ENCODE measurements around the gene MAP2K5. TPM values are rescaled to one million over a fixed set of nuclear protein-coding genes. Genes with fewer than 3 reads are reported as not detected.

Gene MAP2K5
- total RNA-seq, 1 donor from 2014 or later = 14.9 TPM

DNA sequence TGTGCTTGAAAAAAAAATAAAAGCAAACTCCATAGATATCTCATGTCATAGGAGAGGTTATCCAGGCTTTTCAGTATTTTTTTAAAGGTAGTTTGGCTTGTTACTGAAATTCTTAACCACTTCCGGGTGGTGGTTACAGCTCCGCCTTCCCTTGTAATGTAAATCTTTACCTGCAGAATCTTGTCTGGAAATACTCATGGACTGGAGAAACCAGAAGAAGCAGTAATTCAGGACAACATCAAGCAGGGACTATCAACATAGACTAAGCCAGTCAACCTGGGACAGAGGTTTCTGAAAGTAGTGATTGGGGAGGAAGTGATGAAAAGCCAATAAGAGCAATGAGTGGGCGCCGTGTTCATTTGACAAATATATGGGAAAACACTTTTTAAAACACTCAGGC is 203.9 kb downstream of the MAP2K5 start:
- DNase-seq (ENCODE audit: low spot score) = no peak

DNA sequence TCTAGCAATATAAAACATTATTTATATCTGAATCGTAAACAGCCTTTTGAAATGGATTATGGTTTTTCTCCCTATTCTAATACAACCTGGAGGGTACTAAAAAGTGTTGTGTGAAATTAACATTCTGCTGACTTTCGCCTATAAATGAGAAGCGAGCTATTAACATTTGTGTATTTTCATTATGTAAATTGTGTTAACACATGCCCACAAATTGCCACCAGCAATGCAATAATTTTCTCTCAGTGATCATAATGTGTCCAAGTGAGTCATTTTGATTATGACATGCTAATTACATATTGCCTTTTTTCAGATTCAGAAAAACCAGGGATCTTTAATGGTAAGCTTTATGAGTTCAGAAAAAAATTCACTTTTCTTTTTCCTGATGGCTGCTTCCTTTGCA is 205.4 kb downstream of the MAP2K5 start:
- no peak for DNase-seq (ENCODE audit: low spot score)

DNA sequence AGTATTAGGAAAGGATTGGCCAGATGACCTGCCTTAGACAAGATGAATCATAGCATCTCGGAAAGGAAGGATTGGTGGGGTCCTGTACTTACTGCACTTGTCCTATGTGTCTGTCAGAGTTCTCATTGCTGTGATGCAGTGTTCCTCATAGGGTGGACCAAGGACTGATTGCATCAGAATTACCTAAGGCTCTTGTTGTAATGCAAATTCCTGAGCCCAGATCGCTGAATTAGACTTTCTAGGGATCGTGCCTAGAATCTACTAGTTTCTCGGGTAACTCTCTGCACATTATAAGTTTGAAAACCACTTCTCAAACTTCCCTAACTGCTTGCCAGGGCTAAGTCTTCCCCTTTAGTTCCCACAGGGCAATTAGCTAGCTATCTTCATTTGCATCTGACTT is 207.9 kb downstream of the MAP2K5 start:
- no peak for DNase-seq (ENCODE audit: low spot score)

DNA sequence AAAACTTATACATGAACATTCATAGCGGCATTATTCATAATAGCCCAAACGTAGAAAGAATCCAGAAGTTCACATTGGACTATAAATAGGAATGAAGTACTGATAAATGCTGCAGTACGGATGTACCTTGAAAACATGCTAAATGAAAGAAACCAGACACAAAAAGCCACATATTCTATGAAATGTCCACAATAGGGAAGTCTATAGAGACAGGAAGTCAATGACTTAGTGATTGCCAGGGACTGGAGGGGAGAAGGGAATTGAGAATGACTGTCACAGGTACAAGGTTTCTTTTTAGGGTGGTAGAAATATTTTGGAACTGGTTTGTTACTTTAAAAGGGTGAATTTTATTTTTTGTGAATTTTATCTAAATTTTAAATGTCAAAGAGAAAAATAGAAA is 211.4 kb downstream of the MAP2K5 start:
- DNase-seq (ENCODE audit: low spot score) = no peak

DNA sequence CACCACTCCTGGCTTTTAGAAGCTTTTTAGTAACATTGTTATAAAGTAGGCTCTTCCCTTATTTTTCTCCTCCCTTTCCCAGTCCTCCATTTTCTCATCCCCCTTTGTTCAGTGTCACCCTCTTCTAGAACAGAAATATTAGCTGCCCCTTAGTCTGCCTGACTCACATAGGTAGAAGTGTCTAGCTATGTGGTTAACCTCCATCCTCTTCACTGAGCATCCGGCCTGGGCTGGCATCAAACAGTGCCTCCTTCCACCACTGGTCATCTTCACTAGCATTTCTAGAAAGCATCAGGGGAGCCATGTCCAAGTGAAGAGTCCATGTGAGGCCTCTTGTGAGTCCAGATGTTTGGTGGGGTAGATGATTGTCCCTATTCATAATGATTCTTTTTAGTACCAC is 212.8 kb downstream of the MAP2K5 start:
- no peak for DNase-seq (ENCODE audit: low spot score)

DNA sequence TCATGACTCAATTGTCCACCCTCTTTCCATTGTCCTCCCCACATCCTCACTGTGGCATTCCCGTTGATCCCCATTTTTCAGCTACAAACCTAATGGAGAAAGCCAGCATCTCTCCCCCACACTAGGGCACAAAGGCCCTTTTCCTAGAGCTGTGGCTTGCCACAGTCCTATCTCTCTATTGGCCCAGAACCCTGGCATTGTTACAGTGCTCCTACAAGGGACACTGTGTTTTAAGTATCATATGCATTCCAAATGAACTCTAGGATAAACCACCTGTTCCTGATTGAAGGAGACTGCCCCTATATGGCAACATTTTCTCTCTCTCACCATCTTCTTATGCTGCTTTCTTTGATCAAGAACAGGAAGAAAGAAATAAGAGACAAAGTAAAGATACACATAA is 213.4 kb downstream of the MAP2K5 start:
- DNase-seq (ENCODE audit: low spot score) = no peak

DNA sequence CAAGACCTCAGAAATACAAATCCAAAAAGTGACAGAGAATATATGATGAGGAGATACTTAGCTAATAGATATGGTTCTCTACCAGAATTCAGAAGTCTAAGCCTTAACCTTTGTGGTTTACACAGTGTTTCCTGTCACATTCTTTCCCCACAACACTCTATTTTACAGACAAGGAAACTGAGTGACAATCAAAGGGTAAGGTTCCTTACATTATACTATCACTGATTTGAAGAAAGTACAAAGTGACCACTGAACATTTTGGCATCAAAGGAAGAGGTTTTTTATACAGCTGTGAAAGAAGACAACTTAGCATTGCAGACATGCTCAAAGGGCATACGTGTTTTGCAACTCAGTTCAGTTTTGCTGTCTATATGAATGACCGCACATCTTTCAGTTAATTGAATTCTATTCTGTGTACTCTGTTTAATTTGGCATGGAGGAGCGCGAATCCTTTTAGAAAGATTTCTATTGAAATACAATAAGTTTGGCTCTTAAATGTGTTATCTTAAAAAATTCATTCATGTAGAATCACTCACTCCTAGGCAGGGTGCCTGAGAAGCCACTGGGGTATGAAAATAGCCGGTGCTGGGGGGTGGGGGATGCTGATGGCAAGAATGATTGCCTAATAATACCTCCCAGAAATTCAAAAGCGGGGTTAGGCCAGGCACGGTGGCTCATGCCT is 216.3 kb downstream of the MAP2K5 start:
- no peak for DNase-seq (ENCODE audit: low spot score)

DNA sequence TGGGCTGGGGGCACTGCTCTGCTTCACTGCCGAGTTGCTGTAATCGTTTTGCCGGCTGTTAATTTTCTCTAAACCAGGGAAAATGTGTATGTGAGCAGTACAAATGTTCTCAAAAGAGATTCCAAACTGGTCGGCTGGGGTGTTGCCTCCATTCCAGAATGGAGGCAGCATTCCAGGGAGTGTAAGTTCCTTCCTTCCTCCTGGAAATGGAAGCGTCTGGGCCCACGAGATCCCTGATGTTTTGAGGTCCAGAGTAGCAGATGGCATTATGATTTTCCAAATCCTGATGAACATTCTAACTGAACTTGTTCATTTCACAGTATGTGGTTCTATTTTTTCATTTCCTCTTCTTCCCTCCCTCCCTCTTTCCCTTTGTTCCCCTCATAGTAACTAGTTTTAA is 218.4 kb downstream of the MAP2K5 start:
- no peak for DNase-seq (ENCODE audit: low spot score)

DNA sequence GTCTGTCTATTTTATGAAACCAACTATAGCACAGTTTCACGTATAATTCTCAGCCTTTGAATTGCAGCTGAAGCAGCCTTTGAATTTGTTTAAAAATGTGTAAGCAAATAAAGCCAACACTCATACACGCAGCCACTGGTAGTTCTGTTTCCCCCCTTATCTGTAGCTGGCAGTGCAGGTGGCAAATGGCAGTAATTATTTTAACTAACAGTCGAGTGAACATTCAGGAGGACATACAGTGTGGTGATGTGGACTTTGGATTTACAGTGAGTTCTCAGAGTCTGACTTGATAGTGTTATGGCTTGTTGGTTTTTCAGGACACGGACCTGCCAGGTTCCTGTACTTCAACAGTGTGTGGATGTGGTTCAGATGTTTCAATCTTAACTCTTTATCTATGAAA is 218.8 kb downstream of the MAP2K5 start:
- no peak for DNase-seq (ENCODE audit: low spot score)

DNA sequence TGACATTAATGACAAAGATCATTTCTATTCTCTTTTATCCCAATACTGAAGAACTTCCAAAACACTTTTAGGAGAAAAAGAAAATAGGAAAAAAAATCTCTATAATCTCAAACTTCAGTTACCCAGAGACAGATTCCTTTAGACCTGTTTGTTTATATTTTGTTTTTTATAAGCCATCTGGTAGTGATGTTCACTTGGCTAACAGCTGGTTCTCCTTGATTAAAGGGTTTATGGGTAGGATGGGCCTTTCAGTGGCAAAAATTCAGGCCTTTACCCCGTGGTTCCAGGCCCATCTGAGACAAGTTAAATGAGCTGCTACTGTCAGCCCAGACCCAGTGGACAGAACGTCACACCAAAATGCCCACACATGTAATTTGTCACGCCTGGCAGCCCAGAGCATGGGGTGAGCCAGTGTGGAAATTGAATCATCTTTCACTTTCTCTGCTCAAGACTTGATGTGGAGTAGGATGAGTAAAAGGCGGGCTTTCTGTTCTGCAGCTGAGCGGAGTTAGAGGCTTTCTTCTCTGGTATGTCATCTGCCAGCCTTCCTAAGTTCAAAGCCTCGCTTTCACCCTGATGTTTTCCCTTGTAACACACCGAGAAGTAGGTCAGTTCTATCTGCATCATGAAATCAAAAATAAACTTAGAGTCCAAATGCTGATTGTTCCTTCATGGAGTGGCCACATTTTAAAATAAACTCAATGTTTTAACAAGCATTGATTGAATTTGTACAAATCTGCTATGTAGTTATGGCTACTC is 220.3 kb downstream of the MAP2K5 start:
- DNase-seq (ENCODE audit: low spot score) = no peak

DNA sequence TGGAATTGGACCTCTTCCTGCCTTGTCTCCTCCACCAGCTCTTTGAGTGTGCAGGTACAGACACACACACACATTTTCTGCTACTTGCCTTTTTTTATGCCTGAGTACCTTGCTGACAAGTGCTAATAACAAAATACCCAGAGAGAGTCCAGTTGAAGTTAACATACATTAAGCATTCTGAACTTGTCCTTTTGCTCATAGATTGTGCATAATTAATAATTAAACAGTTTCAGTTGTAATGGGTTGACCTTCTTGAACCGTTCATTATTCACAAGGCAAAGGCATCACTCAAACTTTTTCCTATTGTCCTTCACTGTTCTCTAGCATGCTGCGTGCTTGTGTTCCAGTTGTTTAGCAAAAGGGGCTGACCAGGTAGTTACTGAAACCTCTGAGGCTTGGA is 223.2 kb downstream of the MAP2K5 start:
- no peak for DNase-seq (ENCODE audit: low spot score)

DNA sequence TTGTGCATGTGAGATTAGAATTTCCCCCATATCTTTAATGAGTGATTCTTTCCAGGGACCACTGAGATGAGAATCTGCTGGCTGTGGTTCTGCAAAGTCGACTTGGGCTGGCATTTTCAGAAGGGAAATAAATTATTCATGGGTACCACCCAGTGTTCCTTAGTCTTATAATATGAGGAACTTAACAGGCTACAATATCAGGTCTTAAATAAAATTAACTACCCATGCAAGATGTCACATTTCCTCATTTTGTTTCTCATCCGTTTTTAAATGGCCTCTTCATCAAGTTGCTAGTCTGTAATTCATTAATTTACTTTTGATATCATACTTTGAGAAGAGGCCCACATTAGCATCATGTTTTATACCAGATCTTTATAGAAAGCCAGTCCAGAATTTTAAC is 224.5 kb downstream of the MAP2K5 start:
- no peak for DNase-seq (ENCODE audit: low spot score)

DNA sequence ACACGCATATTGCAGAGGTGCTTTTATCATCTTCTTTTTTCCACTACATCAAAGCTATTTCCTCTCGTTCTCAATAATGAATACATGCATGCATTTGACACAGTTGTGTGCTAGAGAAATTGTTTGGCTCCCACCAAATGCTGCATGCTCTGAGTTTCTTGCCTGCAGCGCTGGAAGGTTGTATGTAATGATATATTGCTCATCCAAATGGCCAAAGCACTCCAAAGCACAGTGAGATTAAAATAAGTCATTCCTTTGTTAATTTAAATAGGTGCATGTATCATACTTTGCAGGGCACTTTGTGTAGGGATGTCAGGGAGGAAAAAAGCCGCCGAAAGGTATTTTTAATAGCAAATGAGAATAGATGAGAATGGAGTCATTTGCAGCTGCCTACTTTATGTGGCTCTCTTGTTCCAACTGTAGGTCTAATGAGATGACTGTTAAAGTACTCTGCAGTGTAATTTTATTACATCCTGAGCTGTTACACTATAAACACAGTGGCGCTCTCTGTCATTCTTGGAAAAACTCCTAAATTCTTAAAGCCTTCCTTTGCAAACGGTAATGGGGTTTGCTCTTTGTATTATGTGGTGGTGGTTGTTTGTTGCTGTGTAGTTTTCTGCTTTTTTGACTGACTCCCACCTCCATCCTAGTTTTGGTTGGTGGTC is 225.9 kb downstream of the MAP2K5 start:
- no peak for DNase-seq (ENCODE audit: low spot score)

DNA sequence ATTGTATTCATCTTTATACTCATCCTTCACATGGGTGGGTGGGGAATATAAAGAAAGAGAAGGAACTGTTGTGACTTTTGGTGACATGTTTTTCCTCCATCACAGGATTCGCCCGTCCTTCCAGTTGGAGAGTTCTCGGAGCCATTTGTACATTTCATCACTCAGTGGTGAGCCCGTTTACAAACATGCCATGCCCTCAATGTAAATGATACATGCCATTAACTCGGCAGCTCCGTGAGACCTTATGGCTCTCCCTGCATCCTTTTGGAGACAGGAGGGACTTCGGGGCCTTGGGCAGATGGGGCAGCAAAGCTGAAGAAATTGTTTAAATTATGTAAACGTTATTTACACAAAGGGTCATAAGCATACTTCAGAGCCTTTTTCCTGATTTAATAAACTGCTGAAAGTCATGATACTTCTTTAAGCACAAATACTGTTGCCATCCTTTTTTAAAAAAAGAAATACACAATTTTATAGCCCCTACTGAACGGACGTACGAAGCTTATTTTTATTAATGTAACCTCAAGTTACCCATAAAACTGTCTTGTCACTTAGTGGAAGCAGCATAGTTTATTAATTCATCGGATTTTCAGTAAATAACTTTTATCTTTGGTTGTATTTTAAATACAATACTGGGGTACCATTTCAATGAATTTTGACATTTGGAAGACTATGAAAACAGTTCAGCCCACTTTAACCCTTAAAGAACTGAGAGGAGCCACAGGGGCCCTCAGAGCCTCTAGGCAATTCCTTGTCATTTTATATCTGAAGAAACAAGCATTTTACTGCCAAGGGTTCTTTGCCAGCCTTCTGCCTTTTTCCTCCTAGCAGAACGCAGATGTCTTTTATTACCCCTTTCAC is 227.2 kb downstream of the MAP2K5 start:
- DNase-seq (ENCODE audit: low spot score) = no peak

DNA sequence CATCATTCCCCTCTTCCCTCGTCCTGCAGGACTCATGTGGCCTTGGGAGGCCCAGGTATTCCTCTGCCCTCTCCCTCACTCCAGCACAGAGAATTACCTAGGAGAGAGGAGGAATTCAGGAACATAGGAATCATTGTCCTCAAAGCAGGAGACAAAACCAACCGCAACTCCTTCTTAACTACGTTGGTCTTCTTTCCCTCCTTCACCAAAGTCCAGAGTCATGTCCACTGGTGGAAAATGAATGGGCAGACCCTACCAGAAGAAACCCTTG is 227.8 kb downstream of the MAP2K5 start:
- DNase-seq (ENCODE audit: low spot score) = no peak

DNA sequence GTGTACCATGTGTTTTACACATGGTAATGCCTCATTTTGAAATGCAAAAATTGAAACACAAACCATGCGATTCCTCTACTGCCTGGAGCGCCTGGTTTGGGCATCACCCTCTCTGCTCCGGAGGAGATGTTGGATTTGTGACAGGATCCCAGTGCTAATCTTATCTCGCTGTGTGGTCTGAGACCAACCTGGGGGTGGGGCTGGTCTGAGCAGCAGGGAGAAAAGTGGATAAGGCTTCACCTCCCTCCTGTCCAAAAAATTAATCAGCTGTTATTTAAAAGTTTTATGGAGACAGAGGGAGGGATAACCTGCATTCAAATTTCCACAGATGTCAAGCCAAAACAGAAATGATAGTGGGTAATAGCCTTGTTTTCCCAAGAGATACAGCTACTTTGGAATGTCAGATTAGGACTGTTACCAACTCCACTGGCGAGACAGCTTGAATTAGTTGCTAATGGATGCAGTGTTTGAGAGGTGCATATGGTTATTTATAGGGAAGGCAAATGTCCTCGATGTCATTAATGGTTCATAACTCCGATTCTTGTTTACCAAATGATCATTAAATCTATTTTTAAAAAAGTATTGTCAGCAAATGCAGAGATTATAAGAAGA is 228.8 kb downstream of the MAP2K5 start:
- no peak for DNase-seq (ENCODE audit: low spot score)

DNA sequence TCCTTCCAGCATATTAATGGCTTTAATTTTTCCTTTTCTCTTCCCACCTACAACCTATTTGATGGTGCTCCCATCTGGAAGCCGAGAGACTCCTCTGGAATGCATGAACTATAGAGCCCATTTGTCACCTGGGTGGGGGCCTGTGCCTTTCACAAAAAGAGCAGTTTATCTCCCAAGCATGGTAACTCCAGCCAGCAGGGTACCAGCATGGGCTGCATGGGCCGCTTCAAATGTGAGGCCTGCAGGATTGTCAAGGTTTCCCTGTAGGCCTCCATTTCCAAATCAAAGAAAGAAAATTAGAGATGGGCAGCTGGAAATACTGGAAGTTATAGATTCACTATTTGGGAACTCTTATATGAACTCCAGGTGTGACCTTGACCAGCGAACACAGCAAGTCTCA is 232.1 kb downstream of the MAP2K5 start:
- no peak for DNase-seq (ENCODE audit: low spot score)

DNA sequence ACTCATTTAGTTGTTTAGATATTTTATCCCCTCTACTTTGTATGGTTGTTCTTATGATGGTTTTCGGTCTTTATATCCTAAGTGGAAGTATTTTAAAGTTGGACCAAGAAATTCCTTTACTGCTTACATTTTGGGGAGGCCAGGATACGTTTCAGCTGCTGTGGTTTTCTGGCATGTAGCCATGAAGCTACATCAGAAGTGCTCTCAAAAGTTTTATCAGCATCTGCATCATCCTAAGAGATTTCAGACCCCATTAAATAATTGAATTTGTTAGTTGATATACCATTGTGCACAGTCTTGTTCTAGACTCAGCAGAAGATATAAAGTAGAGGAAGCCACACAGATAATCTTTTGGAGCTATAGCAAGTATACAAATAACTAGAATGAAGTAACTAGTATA is 232.7 kb downstream of the MAP2K5 start:
- DNase-seq (ENCODE audit: low spot score) = no peak

DNA sequence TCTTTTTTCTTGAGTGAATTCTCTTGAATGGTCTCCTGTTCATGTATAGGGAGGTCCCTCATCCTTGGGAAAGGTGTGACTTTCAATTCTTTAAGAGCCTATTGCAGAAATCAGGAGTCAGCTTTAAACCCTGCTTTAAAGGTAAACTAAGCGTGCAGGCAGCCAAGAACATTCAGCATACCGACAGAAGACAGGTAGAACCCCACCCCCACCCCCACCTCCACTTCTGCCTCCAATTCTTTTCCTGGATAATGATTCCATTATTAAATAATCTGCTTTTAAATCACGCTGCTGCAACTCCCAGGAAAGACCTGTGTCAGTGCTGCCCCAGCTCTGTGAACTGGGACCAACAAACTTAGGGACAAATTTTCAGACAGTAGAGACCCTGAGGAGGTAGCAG is 233.5 kb downstream of the MAP2K5 start:
- DNase-seq (ENCODE audit: low spot score) = no peak

DNA sequence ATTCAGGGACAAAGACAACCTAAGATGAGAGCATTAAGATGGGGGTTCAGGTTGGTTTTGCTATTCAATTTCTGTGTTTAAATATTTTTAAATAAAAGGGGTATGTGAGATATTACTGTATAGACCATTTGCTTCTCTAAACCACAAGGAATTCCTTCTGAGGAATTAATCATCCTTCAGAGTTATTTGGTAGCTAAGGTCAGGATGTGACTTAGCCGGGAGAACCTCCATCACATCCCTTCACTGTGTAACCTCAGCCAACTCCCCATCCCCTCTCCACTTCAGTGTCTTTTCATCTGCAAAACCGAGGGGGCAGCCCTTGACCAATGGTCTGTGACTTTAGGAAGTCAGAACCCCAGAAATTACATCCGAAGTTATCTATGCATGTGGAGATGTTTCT is 234.1 kb downstream of the MAP2K5 start:
- no peak for DNase-seq (ENCODE audit: low spot score)

DNA sequence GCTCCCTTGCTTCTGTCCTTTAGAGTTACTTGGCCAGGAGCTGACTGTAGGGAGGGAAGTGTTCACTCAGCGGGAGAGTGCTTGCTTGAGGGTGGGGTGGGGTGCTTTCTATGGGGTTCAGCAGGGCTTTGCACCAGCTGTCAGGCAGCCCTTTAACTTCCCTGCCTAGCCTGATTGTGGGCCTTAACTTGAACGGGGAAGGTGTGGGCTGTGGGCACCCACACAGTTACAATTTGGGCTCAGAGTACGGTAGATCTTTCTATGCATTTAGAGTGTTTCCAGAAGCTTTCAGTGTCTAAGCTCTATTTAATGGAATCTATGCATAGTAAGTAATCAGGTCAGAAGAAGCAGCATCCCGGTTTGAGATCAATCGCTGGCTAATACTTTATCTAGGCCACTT is 234.6 kb downstream of the MAP2K5 start:
- DNase-seq (ENCODE audit: low spot score) = no peak

DNA sequence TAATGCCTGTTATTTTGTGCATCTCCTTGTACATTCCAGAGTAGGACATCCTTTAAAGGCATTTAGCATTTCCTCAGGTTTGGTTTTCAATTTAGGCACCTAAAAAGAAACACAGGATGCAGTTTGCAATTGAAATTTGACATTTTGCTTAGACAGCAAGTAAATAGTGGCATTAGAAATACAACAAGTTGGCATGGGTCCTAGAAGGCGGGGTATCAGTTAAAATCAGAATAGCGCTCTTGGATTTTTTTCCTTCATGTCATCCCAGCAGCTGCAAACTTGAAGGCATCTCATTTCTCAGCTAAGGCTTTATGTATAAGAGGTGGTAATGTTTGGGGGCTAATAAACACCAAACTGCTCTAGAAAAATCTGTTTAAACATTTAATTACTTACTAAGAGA is 235.3 kb downstream of the MAP2K5 start:
- DNase-seq (ENCODE audit: low spot score) = no peak

Data from mesenteric fat pad (tissue), 1 donor.